ENCODE measurements around the gene KCTD16. TPM values are rescaled to one million over a fixed set of nuclear protein-coding genes. Genes with fewer than 3 reads are reported as not detected.

KCTD16 gene
- polyA plus RNA-seq, 1 donor (not counting 4 experiments of a cell fraction or from before 2014, with no cell fraction given) = 0.04 TPM

- Histone ChIP-seq H3K9me1 (ENCODE audit: control insufficient read depth, extremely low read depth, insufficient read depth, low read length) (no peaks in the 10 kb centered on the region), H3K4me2 (ENCODE audit: control insufficient read depth, extremely low read depth, insufficient read depth, low read depth, low read length) (no peak overlapping the region), H4K20me1 (ENCODE audit: control insufficient read depth, extremely low read depth, insufficient read depth, low read length) (no peaks in the 10 kb centered on the region), H3K79me2 (ENCODE audit: control insufficient read depth, insufficient read depth, low read length) (no peaks in the 10 kb centered on the region), H3K36me3 (ENCODE audit: control insufficient read depth in 2 of 2, extremely low read depth in 1 of 2, insufficient read depth in 2 of 2, low read length in 2 of 2) (no peaks in the 10 kb centered on the region), H3K9ac (ENCODE audit: control insufficient read depth, extremely low read depth, insufficient read depth, low read length) (no peak overlapping the region), H3K27me3 (ENCODE audit: control insufficient read depth, extremely low read depth, insufficient read depth, low read length) (no peaks in the 10 kb centered on the region), H2AFZ (ENCODE audit: control insufficient read depth, low read length) (no peak overlapping the region), H3K4me1 (ENCODE audit: control insufficient read depth, extremely low read depth, insufficient read depth, low read length) (peaks cover 7% of the 10 kb centered on the region), H3K4me3 (ENCODE audit: control insufficient read depth in 2 of 3, extremely low read depth in 1 of 3, insufficient read depth in 2 of 3, low read depth in 1 of 3, low read length in 3 of 3) (no peak overlapping the region), H3K9me3 (ENCODE audit: control insufficient read depth, low read depth, low read length) (no peaks in the 10 kb centered on the region), H3K27ac (ENCODE audit: control insufficient read depth, insufficient read depth, low read length) (no peak overlapping the region)
- dilution Hi-C loops (cut with MboI; ENCODE audit: extremely low pct_ligation_motif_present, low sequenced_read_pairs) = no loop called here
- DNase-seq (ENCODE audit: low read depth, low spot score) (no peak), FAIRE-seq (no peak)
- TF ChIP-seq CTCF (optimal IDR thresholded peaks at IDR 0.05 in 1 of 3, IDR thresholded peaks at IDR 0.05 in 1 of 3, conservative IDR thresholded peaks at IDR 0.05 in 1 of 3; ENCODE audit: extremely low read depth in 1 of 3, insufficient read depth in 2 of 3, low read length in 3 of 3) (no peak), EZH2 (IDR thresholded peaks at IDR 0.05; ENCODE audit: low read length) (no peak)
Observed at GRCh38 chr5:144328980-144329379, 158.3 kb downstream of the KCTD16 start.

GRCh38 chr5:144329681-144330080 is 159.0 kb downstream of the KCTD16 start:
- no peaks in the 10 kb centered on the region for H3K36me3 ChIP-seq (ENCODE audit: control insufficient read depth in 2 of 2, extremely low read depth in 1 of 2, insufficient read depth in 2 of 2, low read length in 2 of 2)
- no peaks in the 10 kb centered on the region for H3K9me3 ChIP-seq (ENCODE audit: control insufficient read depth, low read depth, low read length)
- dilution Hi-C loops (cut with MboI; ENCODE audit: extremely low pct_ligation_motif_present, low sequenced_read_pairs) = no loop called here
- no peak for TF ChIP-seq CTCF (optimal IDR thresholded peaks at IDR 0.05 in 1 of 3, IDR thresholded peaks at IDR 0.05 in 1 of 3, conservative IDR thresholded peaks at IDR 0.05 in 1 of 3; ENCODE audit: extremely low read depth in 1 of 3, insufficient read depth in 2 of 3, low read length in 3 of 3)
- TF ChIP-seq EZH2 (IDR thresholded peaks at IDR 0.05; ENCODE audit: low read length) = no peak
- H3K4me1 ChIP-seq (ENCODE audit: control insufficient read depth, extremely low read depth, insufficient read depth, low read length) = peaks cover 7% of the 10 kb centered on the region
- no peaks in the 10 kb centered on the region for H3K79me2 ChIP-seq (ENCODE audit: control insufficient read depth, insufficient read depth, low read length)
- no peak overlapping the region for H3K27ac ChIP-seq (ENCODE audit: control insufficient read depth, insufficient read depth, low read length)
- FAIRE-seq = no peak
- H3K9me1 ChIP-seq (ENCODE audit: control insufficient read depth, extremely low read depth, insufficient read depth, low read length) = no peaks in the 10 kb centered on the region
- H2AFZ ChIP-seq (ENCODE audit: control insufficient read depth, low read length) = no peak overlapping the region
- no peak overlapping the region for H3K9ac ChIP-seq (ENCODE audit: control insufficient read depth, extremely low read depth, insufficient read depth, low read length)
- H3K4me2 ChIP-seq (ENCODE audit: control insufficient read depth, extremely low read depth, insufficient read depth, low read depth, low read length) = no peak overlapping the region
- H3K27me3 ChIP-seq (ENCODE audit: control insufficient read depth, extremely low read depth, insufficient read depth, low read length) = no peaks in the 10 kb centered on the region
- DNase-seq (ENCODE audit: low read depth, low spot score) = no peak
- H3K4me3 ChIP-seq (ENCODE audit: control insufficient read depth in 2 of 3, extremely low read depth in 1 of 3, insufficient read depth in 2 of 3, low read depth in 1 of 3, low read length in 3 of 3) = no peak overlapping the region
- no peaks in the 10 kb centered on the region for H4K20me1 ChIP-seq (ENCODE audit: control insufficient read depth, extremely low read depth, insufficient read depth, low read length)
